Measurements from ENCODE around the gene DCLRE1C.
"Not testable (repeated sequence)": the region's sequence is repeated elsewhere in the genome, so short reads cannot be mapped to it uniquely, and the experiment has no call there.

Gene DCLRE1C

DNA sequence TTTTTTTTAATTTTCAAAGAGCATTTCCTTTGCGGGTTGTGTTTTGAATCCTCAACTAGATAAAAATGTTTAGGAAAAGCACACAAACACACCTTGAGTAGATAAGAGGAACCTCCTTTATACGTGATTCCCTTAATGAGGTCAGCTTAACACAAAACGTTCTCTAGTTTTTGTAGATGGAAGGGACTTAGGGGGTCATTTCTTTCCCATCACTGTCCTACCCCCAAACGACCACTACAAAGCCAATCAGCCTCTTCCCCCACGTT lies 74.0 kb downstream of the DCLRE1C start:
- peak overlapping the region; percentile 71 for H3K4me3 ChIP-seq (ENCODE audit: control insufficient read depth, low read depth, low read length)
- DNase-seq (ENCODE audit: low read depth) = no peak
- TF ChIP-seq, protein P1, sequence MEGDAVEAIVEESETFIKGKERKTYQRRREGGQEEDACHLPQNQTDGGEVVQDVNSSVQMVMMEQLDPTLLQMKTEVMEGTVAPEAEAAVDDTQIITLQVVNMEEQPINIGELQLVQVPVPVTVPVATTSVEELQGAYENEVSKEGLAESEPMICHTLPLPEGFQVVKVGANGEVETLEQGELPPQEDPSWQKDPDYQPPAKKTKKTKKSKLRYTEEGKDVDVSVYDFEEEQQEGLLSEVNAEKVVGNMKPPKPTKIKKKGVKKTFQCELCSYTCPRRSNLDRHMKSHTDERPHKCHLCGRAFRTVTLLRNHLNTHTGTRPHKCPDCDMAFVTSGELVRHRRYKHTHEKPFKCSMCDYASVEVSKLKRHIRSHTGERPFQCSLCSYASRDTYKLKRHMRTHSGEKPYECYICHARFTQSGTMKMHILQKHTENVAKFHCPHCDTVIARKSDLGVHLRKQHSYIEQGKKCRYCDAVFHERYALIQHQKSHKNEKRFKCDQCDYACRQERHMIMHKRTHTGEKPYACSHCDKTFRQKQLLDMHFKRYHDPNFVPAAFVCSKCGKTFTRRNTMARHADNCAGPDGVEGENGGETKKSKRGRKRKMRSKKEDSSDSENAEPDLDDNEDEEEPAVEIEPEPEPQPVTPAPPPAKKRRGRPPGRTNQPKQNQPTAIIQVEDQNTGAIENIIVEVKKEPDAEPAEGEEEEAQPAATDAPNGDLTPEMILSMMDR (conservative IDR thresholded peaks at IDR 0.05; ENCODE audit: control insufficient read depth, insufficient read depth, low read depth, low read length) = no peak

- peak overlapping the region; percentile 71 for H3K4me3 ChIP-seq (ENCODE audit: control insufficient read depth, low read depth, low read length)
- TF ChIP-seq, protein P1 (conservative IDR thresholded peaks at IDR 0.05; ENCODE audit: control insufficient read depth, insufficient read depth, low read depth, low read length) = no peak
- no peak for DNase-seq (ENCODE audit: low read depth)
Measured at GRCh38 chr10:14879124-14879927, 74.6 kb downstream of the DCLRE1C start.

GRCh38 chr10:14878266-14879123 lies 75.4 kb downstream of the DCLRE1C start, which contains the start of gene SUV39H2:
Gene SUV39H2, plus strand, starts transcription at chr10:14878866. Its CDS starts 23 bp downstream, at chr10:14878889.
- TF ChIP-seq, protein P1 (conservative IDR thresholded peaks at IDR 0.05; ENCODE audit: control insufficient read depth, insufficient read depth, low read depth, low read length) = no peak
- peak within 1 kb of the TSS; percentile 93 for H3K4me3 ChIP-seq (ENCODE audit: control insufficient read depth, low read depth, low read length)

GRCh38 chr10:14876764-14877163 lies 77.1 kb downstream of the DCLRE1C start:
- no peak overlapping the region for H3K4me3 ChIP-seq (ENCODE audit: control insufficient read depth, low read depth, low read length)
- TF ChIP-seq, protein P1 (conservative IDR thresholded peaks at IDR 0.05; ENCODE audit: control insufficient read depth, insufficient read depth, low read depth, low read length) = no peak
- no peak for DNase-seq (ENCODE audit: low read depth)

More at GRCh38 chr10:14878266-14879123, 75.4 kb downstream of the DCLRE1C start, which contains the start of gene SUV39H2:
- DNase-seq (ENCODE audit: low read depth) = peak; percentile 89

GRCh38 chr10:14875941-14876340 lies 78.0 kb downstream of the DCLRE1C start:
- DNase-seq (ENCODE audit: low read depth) = no peak
- TF ChIP-seq, protein P1 (conservative IDR thresholded peaks at IDR 0.05; ENCODE audit: control insufficient read depth, insufficient read depth, low read depth, low read length) = no peak
- H3K4me3 ChIP-seq (ENCODE audit: control insufficient read depth, low read depth, low read length) = no peak overlapping the region

DNA sequence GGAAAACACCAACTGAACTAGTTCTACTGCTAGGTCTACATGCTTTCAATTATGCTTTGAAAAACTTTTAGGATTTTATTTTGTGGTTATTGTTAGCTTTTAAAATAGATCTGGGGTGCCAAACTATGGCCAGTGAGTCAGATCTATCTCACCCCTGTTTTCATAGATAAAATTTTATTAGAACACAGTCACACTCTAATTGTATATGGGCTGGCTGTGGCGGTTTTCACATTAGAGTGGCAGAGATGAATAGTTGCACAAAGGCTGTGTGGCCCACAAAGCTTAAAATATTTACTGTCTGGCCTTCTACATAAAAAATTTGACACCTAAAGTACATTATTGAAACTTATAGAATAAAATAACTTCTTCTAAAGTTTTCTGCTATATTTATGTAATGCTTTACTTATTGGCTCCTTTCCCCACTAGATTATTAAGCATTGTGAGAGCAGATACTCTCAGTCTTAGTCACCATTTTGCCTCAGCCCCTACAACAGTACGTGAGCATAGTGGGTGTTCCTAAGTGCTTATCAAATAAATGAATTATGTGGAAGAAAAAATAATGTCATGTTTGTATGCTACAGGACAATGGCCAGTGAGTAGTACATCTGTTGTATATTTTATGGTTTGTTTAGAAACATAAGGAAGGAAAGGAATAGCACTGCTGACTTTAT lies 80.7 kb downstream of the DCLRE1C start:
- H3K4me3 ChIP-seq (ENCODE audit: control insufficient read depth, low read depth, low read length) = no peak overlapping the region
- TF ChIP-seq, protein P1 (conservative IDR thresholded peaks at IDR 0.05; ENCODE audit: control insufficient read depth, insufficient read depth, low read depth, low read length) = no peak
- DNase-seq (ENCODE audit: low read depth) = peak; percentile 58

DNA sequence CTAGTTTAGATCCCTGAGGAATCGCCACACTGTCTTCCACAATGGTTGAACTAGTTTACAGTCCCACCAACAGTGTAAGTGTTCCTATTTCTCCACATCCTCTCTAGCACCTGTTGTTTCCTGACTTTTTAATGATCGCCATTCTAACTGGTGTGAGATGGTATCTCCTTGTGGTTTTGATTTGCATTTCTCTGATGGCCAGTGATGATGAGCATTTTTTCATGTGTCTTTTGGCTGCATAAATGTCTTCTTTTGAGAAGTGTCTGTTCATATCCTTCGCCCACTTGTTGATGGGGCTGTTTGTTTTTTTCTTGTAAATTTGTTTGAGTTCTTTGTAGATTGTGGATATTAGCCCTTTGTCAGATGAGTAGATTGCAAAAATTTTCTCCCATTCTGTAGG lies 89.0 kb downstream of the DCLRE1C start:
- not testable (repeated sequence) for H3K4me3 ChIP-seq (ENCODE audit: control insufficient read depth, low read depth, low read length); DNase-seq (ENCODE audit: low read depth)

GRCh38 chr10:14864466-14864865 lies 89.4 kb downstream of the DCLRE1C start:
- not testable (repeated sequence) for H3K4me3 ChIP-seq (ENCODE audit: control insufficient read depth, low read depth, low read length); DNase-seq (ENCODE audit: low read depth)

Data from fibroblast of mammary gland (primary cell).